ENCODE results near the gene NINL. TPM values are rescaled to one million over a fixed set of nuclear protein-coding genes. Genes with fewer than 3 reads are reported as not detected.

Gene NINL
- total RNA-seq, 2 donors from 2014 or later = 4.8 to 5.2 TPM

GRCh38 chr20:25485872-25486271 lies 99.5 kb downstream of the NINL start:
- no peak for ATAC-seq (replicated peaks in 1 of 2)
- Mint-ChIP-seq H3K4me3 (no peak overlapping the region), H3K27me3 (ENCODE audit: low read depth) (no peaks in the 10 kb centered on the region), H3K27ac (no peak overlapping the region), H3K9me3 (no peaks in the 10 kb centered on the region), H3K4me1 (ENCODE audit: low read depth) (peaks cover 29% of the 10 kb centered on the region), H3K36me3 (ENCODE audit: insufficient read depth in 2 of 2) (no peaks in the 10 kb centered on the region)
- DNase-seq = no peak

- no peak for ATAC-seq (replicated peaks in 1 of 2)
- peaks cover 29% of the 10 kb centered on the region for H3K4me1 Mint-ChIP-seq (ENCODE audit: low read depth)
- H3K36me3 Mint-ChIP-seq (ENCODE audit: insufficient read depth in 2 of 2) = no peaks in the 10 kb centered on the region
- H3K9me3 Mint-ChIP-seq = no peaks in the 10 kb centered on the region
- no peaks in the 10 kb centered on the region for H3K27me3 Mint-ChIP-seq (ENCODE audit: low read depth)
- H3K4me3 Mint-ChIP-seq = peak overlapping the region in 1 of 2 donors; percentile 15
- no peak for DNase-seq
- no peak overlapping the region for H3K27ac Mint-ChIP-seq
Measured at GRCh38 chr20:25484911-25485511, 100.3 kb downstream of the NINL start.

GRCh38 chr20:25484224-25484846 lies 101.0 kb downstream of the NINL start:
- H3K27ac Mint-ChIP-seq = no peak overlapping the region
- ATAC-seq (replicated peaks in 1 of 2) = no peak
- H3K4me3 Mint-ChIP-seq = peak overlapping the region in 1 of 2 donors; percentile 15
- H3K36me3 Mint-ChIP-seq (ENCODE audit: insufficient read depth in 2 of 2) = no peaks in the 10 kb centered on the region
- DNase-seq = no peak
- no peaks in the 10 kb centered on the region for H3K9me3 Mint-ChIP-seq
- H3K4me1 Mint-ChIP-seq (ENCODE audit: low read depth) = peaks cover 29% of the 10 kb centered on the region
- H3K27me3 Mint-ChIP-seq (ENCODE audit: low read depth) = no peaks in the 10 kb centered on the region

- DNase-seq (no peak), ATAC-seq (replicated peaks in 1 of 2) (no peak)
- H3K4me3 Mint-ChIP-seq = no peak overlapping the region
- no peaks in the 10 kb centered on the region for H3K27me3 Mint-ChIP-seq (ENCODE audit: low read depth)
- no peaks in the 10 kb centered on the region for H3K36me3 Mint-ChIP-seq (ENCODE audit: insufficient read depth in 2 of 2)
- H3K27ac Mint-ChIP-seq = no peak overlapping the region
- no peaks in the 10 kb centered on the region for H3K9me3 Mint-ChIP-seq
- peaks cover 29% of the 10 kb centered on the region for H3K4me1 Mint-ChIP-seq (ENCODE audit: low read depth)
Measured at GRCh38 chr20:25483431-25484132, 101.7 kb downstream of the NINL start.

- Mint-ChIP-seq H3K4me1 (ENCODE audit: low read depth) (peaks cover 29% of the 10 kb centered on the region), H3K27ac (no peak overlapping the region), H3K9me3 (no peaks in the 10 kb centered on the region), H3K36me3 (ENCODE audit: insufficient read depth in 2 of 2) (no peaks in the 10 kb centered on the region), H3K27me3 (ENCODE audit: low read depth) (no peaks in the 10 kb centered on the region), H3K4me3 (no peak overlapping the region)
- ATAC-seq (replicated peaks in 1 of 2) (no peak), DNase-seq (no peak)
Measured at GRCh38 chr20:25481918-25482253, 103.4 kb downstream of the NINL start.

GRCh38 chr20:25481235-25481917 lies 104.0 kb downstream of the NINL start:
- H3K27ac Mint-ChIP-seq = no peak overlapping the region
- H3K36me3 Mint-ChIP-seq (ENCODE audit: insufficient read depth in 2 of 2) = no peaks in the 10 kb centered on the region
- H3K27me3 Mint-ChIP-seq (ENCODE audit: low read depth) = no peaks in the 10 kb centered on the region
- DNase-seq (no peak), ATAC-seq (replicated peaks in 1 of 2) (no peak)
- H3K4me3 Mint-ChIP-seq = no peak overlapping the region
- no peaks in the 10 kb centered on the region for H3K9me3 Mint-ChIP-seq
- H3K4me1 Mint-ChIP-seq (ENCODE audit: low read depth) = peaks cover 26% of the 10 kb centered on the region

GRCh38 chr20:25480797-25481196 lies 104.5 kb downstream of the NINL start:
- peaks cover 20% of the 10 kb centered on the region for H3K4me1 Mint-ChIP-seq (ENCODE audit: low read depth)
- no peak for ATAC-seq (replicated peaks in 1 of 2)
- DNase-seq = no peak
- no peaks in the 10 kb centered on the region for H3K36me3 Mint-ChIP-seq (ENCODE audit: insufficient read depth in 2 of 2)
- H3K27me3 Mint-ChIP-seq (ENCODE audit: low read depth) = no peaks in the 10 kb centered on the region
- no peaks in the 10 kb centered on the region for H3K9me3 Mint-ChIP-seq
- H3K27ac Mint-ChIP-seq = no peak overlapping the region
- H3K4me3 Mint-ChIP-seq = no peak overlapping the region

- Mint-ChIP-seq H3K9me3 (no peaks in the 10 kb centered on the region), H3K36me3 (ENCODE audit: insufficient read depth in 2 of 2) (no peaks in the 10 kb centered on the region), H3K27ac (no peak overlapping the region), H3K4me1 (ENCODE audit: low read depth) (peaks cover 15% of the 10 kb centered on the region), H3K27me3 (ENCODE audit: low read depth) (no peaks in the 10 kb centered on the region), H3K4me3 (no peak overlapping the region)
- ATAC-seq (replicated peaks in 1 of 2) = no peak
- no peak for DNase-seq
Measured at GRCh38 chr20:25480156-25480555, 105.2 kb downstream of the NINL start.

GRCh38 chr20:25479638-25480037 lies 105.7 kb downstream of the NINL start:
- no peak overlapping the region for H3K27ac Mint-ChIP-seq
- peaks cover 10% of the 10 kb centered on the region for H3K4me1 Mint-ChIP-seq (ENCODE audit: low read depth)
- ATAC-seq (replicated peaks in 1 of 2) = no peak

GRCh38 chr20:25478889-25479568 lies 106.3 kb downstream of the NINL start:
- H3K9me3 Mint-ChIP-seq = no peaks in the 10 kb centered on the region
- no peak overlapping the region for H3K27ac Mint-ChIP-seq
- H3K36me3 Mint-ChIP-seq (ENCODE audit: insufficient read depth in 2 of 2) = no peaks in the 10 kb centered on the region
- DNase-seq = no peak
- no peak overlapping the region for H3K4me3 Mint-ChIP-seq
- H3K27me3 Mint-ChIP-seq (ENCODE audit: low read depth) = no peaks in the 10 kb centered on the region
- no peak for ATAC-seq (replicated peaks in 1 of 2)
- H3K4me1 Mint-ChIP-seq (ENCODE audit: low read depth) = peaks cover 5% of the 10 kb centered on the region

More at GRCh38 chr20:25479638-25480037, 105.7 kb downstream of the NINL start:
- H3K36me3 Mint-ChIP-seq (ENCODE audit: insufficient read depth in 2 of 2) = no peaks in the 10 kb centered on the region
- no peaks in the 10 kb centered on the region for H3K27me3 Mint-ChIP-seq (ENCODE audit: low read depth)
- no peak overlapping the region for H3K4me3 Mint-ChIP-seq
- H3K9me3 Mint-ChIP-seq = no peaks in the 10 kb centered on the region
- DNase-seq = no peak

GRCh38 chr20:25477014-25477882 lies 108.1 kb downstream of the NINL start:
- Mint-ChIP-seq H3K27me3 (ENCODE audit: low read depth) (no peaks in the 10 kb centered on the region), H3K4me1 (ENCODE audit: low read depth) (no peaks in the 10 kb centered on the region), H3K4me3 (no peak overlapping the region), H3K27ac (no peak overlapping the region), H3K9me3 (no peaks in the 10 kb centered on the region), H3K36me3 (ENCODE audit: insufficient read depth in 2 of 2) (no peaks in the 10 kb centered on the region)
- ATAC-seq (replicated peaks in 1 of 2) (no peak), DNase-seq (no peak)
